Cerebellar nuclear complex (tissue), 1 donor: ENCODE measurements around the gene GRHPR.

Experiments
- DNase-seq, 2 experiments: peaks; one replicate each; lab custom pipeline; 2025; lab: John Stamatoyannopoulos, UW

The GRHPR gene

DNA sequence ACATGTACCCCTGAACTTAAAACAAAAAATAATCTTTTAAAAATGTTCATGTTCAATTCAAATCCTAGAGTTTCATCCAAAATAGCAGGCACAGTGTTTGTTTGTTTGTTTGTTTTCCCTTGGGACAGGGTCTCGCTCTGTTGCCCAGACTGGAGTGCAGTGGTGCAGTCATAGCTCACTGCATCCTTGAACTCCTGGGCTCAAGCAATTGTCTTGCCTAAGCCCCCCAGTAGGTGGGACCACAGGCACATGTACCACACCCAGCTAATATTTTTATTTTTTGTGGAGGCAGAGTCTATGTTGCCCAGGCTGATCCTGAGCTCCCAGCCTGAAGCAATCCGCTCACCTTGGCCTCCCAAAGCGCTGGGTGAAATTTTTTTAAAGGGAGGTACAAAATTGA is 58.3 kb downstream of the GRHPR start:
- DNase-seq, result no peak

DNA sequence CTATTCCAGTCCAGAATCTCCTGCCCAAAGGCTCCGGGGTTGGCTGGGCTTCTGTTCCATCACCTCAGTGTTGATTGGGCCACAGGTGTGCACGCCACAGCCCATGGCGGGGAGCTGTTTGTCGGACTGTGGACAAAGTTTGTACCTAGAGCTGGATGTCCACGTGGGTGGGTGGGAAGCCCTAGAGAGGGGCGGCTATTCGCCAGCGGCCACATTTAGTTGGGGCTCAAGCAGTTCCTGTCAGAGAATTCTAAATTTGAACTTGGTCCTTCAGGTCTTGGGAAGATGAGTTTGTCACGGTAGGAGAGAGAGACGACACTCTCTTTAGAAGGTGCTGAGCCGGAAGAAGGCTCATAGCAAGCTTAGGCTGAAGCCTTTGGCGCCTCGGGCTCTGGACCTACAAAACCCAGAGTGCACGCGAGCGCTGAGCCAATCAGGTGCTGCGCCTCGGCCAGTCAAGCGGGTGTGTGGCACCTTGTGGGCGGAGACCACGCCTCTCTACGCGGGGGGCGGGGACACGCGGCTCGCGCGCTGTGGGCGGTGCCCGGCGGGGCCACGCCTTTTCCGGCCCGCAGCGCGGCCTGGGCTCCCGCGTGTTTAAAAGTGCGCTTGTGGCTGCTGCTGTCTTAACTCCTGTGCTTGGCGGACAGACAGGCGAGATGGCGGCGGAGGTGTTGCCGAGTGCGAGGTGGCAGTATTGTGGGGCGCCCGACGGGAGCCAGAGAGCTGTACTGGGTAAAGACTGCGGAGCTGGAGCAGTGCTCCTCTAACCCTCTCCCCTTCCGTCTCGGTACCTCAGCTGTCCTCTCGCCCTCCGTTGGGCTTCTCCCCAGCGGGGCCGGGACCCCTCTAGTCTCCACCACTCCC is 63.1 kb downstream of the GRHPR start, which contains the start of gene POLR1E:
Gene POLR1E (plus strand): TSS at position 560 of the 867 bp plus-strand sequence. CDS start 100 bp downstream, at position 660.
- DNase-seq, result peak; percentile 62 to 94

DNA sequence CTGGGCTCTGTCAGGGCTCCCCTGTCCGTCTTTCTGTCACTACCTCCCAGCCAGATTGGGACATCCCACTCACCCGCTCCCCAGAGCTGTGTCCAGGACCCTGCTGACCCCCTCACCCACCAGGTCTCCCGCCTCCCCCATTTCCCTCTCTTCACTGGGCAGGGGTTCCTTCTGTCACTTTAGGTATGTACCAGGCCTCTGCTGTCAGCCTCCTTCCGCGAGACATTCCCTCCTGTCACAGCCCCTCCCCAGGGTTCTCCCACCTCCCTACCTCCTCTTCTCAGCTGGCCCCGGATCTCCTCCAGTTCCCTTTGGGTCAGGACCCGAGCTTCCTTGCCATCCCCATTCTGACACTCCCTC is 63.7 kb downstream of the GRHPR start:
- DNase-seq, result no peak
